BLaER1 treated with 17β-estradiol and CSF1 and Interleukin-3, amounts not matched to agents 10 nM and 100 nM (cell line): ENCODE results near the gene LOXL4.

Experiments
- H3K27ac ChIP-seq, 11 experiments: shearing (Covaris generic); formaldehyde crosslinking; 2 replicates each; pipeline ENCODE4 v1.8.1; 2022
- H3K27me3 ChIP-seq, 11 experiments: shearing (Covaris generic); formaldehyde crosslinking; 2 replicates each; pipeline ENCODE4 v1.8.1; 2022
- H3K36me3 ChIP-seq, 11 experiments: shearing (Covaris generic); formaldehyde crosslinking; 2 replicates each; pipeline ENCODE4 v1.8.1; 2022
- H3K4me1 ChIP-seq, 10 experiments: shearing (Covaris generic); formaldehyde crosslinking; 2 replicates each; pipeline ENCODE4 v1.8.1; 2022
- H3K4me2 ChIP-seq, 11 experiments: shearing (Covaris generic); formaldehyde crosslinking; 2 replicates each; pipeline ENCODE4 v1.8.1; 2022
- H3K4me3 ChIP-seq, 10 experiments: shearing (Covaris generic); formaldehyde crosslinking; 2 replicates each; pipeline ENCODE4 v1.8.1; 2022
- H3K9ac ChIP-seq, 11 experiments: shearing (Covaris generic); formaldehyde crosslinking; 2 replicates each; pipeline ENCODE4 v1.8.1; 2022
- H3K9me3 ChIP-seq, 11 experiments: shearing (Covaris generic); formaldehyde crosslinking; replicated peaks in 1 of 11; 2 replicates each; pipeline ENCODE4 v1.8.1; 2022
- H4K20me1 ChIP-seq, 11 experiments: shearing (Covaris generic); formaldehyde crosslinking; 2 replicates each; pipeline ENCODE4 v1.8.1; 2022
- Cebpa-rat ChIP-seq, 11 experiments: shearing (Covaris generic); IDR thresholded peaks; 2 replicates each; pipeline ENCODE4 v1.8.1; 2022

Gene LOXL4

DNA sequence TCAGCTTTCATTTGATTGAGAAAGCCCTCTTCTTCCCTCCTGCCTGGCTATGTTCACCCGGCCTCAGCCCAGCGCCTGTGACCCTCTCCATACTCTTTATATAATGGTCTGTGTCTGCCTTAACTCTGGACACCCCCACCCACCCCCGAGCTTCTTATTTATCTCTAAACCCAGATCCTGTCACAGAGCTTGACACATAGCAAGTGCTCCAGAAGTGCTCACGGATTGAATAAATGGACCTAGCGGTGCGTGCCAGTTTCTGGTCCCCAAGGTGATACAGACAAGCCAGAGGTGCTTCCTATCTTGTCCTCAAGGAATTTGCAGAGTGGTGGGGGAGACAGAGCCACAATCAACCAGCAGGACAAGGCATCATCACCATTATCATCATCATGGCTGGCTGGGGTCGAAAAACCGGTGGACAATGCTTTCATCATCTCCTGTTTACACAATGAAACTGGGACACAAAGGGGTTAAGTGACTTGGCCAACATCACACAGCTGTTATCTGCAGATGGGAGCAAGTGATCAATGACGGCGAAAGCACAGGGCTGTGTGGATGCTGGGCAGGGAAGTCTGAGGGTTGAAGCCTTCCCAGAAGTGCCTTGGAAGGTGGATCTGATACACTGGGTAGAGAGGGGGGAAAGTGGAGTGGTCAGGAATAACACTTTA, 2.2 kb upstream of the LOXL4 start:
- Histone ChIP-seq H4K20me1 (peaks cover 0 to 5% (median 0%) of the 10 kb centered on the region in 11 experiments; a peak in 1 of 22 replicates), H3K27ac (peak overlapping the region in 2 of 11 experiments; percentile 13 to 29; a peak in 2 of 22 replicates), H3K36me3 (no peaks in the 10 kb centered on the region), H3K27me3 (peaks cover 0 to 32% (median 0%) of the 10 kb centered on the region in 11 experiments; a peak in 6 of 22 replicates), H3K4me2 (peak overlapping the region in 9 of 11 experiments; percentile 70 to 95 (median 89); a peak in 17 of 22 replicates), H3K9ac (peak overlapping the region in 2 of 11 experiments; percentile 29 to 34; a peak in 3 of 22 replicates), H3K4me1 (peaks cover 0 to 73% (median 66%) of the 10 kb centered on the region in 10 experiments; a peak in 19 of 20 replicates), H3K9me3 (no peaks in the 10 kb centered on the region), H3K4me3 (no peak overlapping the region)
- no peak for TF ChIP-seq Cebpa-rat (IDR thresholded peaks at IDR 0.05)

DNA sequence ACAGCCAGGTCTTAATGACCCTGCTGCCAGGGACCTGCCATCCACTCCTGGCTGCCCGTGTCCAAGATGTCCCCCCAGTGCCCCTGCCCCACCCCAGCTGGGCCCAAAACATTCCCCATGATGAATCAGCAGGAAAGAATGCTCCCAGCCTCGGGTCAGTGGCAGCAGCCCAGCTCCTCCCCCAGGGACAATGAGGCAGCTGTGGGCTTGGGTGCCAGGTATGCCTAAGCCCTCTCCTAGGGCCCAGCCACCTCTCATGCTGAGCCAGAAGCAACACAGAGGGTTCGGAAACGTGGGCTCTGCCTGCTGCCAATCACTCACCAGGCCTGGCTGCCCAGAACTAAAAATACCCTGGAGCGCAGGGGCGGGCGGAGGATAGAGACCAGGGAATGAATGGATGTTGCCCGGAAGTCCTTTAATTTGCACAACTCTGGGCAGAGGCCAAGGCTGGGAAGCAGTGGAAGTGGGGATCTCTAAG, 1.5 kb upstream of the LOXL4 start:
- no peak overlapping the region for H3K4me3 ChIP-seq
- no peak for TF ChIP-seq Cebpa-rat (IDR thresholded peaks at IDR 0.05)
- no peaks in the 10 kb centered on the region for H3K36me3 ChIP-seq
- peaks cover 3 to 80% (median 73%) of the 10 kb centered on the region in 10 experiments for H3K4me1 ChIP-seq
- H4K20me1 ChIP-seq, result peaks cover 0 to 5% (median 0%) of the 10 kb centered on the region in 11 experiments; a peak in 1 of 22 replicates
- no peaks in the 10 kb centered on the region for H3K9me3 ChIP-seq
- H3K27me3 ChIP-seq, result peaks cover 0 to 32% (median 0%) of the 10 kb centered on the region in 11 experiments; a peak in 6 of 22 replicates
- peak overlapping the region in 9 of 11 experiments; percentile 70 to 95 (median 89); a peak in 18 of 22 replicates for H3K4me2 ChIP-seq
- peak overlapping the region in 2 of 11 experiments; percentile 13 to 29; a peak in 3 of 22 replicates for H3K27ac ChIP-seq
- peak overlapping the region in 3 of 11 experiments; percentile 10 to 34 (median 29); a peak in 3 of 22 replicates for H3K9ac ChIP-seq

DNA sequence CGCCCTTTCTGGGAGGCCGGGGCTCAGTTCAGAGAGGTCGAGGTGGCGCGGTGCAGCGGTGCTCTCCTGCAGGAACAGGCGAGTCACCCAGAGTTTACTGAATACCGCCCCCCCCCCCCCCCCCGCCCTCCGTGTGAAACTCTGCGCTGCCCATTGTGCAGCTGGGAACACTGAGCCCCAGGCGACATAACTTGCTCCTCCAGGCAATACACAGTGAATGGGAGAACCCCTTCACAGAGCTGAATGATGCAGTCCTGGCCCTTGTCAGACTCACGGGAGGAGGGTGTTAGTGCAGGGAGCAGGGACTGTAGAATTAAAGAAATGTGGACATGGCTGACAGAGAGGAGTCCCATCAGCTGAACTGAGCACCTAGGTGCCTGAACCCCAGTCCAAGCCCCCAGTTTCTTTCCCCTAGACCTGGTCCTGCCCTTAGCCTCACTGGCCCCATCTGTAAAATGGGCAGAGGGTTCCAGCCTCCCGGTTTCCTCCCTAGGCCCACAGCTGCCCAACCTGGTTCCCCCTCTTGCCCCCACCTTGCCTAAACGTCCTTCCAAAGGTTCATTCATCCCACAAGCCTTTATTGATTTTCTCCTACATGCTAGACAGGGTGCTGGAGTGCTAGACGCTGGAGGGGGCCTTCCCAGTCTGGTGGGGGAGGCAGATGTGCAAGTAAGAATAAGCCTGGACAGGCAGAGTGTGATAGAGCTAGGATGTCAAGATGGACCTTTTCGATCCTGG, 869 bp upstream of the LOXL4 start:
- peaks cover 0 to 32% (median 0%) of the 10 kb centered on the region in 11 experiments; a peak in 6 of 22 replicates for H3K27me3 ChIP-seq
- H3K9me3 ChIP-seq, result no peaks in the 10 kb centered on the region
- peaks cover 5 to 87% (median 79%) of the 10 kb centered on the region in 10 experiments for H3K4me1 ChIP-seq
- TF ChIP-seq Cebpa-rat (IDR thresholded peaks at IDR 0.05), result no peak
- H3K4me2 ChIP-seq, result peak overlapping the region; percentile 70 to 95 (median 89)
- H3K9ac ChIP-seq, result peak overlapping the region in 9 of 11 experiments; percentile 41 to 65 (median 58); a peak in 12 of 22 replicates
- H3K36me3 ChIP-seq, result no peaks in the 10 kb centered on the region
- H4K20me1 ChIP-seq, result peaks cover 0 to 5% (median 0%) of the 10 kb centered on the region in 11 experiments; a peak in 1 of 22 replicates
- peak overlapping the region in 2 of 11 experiments; percentile 43 to 48; a peak in 2 of 22 replicates for H3K27ac ChIP-seq
- peak overlapping the region; percentile 43 to 68 (median 54); a peak in 19 of 20 replicates for H3K4me3 ChIP-seq

DNA sequence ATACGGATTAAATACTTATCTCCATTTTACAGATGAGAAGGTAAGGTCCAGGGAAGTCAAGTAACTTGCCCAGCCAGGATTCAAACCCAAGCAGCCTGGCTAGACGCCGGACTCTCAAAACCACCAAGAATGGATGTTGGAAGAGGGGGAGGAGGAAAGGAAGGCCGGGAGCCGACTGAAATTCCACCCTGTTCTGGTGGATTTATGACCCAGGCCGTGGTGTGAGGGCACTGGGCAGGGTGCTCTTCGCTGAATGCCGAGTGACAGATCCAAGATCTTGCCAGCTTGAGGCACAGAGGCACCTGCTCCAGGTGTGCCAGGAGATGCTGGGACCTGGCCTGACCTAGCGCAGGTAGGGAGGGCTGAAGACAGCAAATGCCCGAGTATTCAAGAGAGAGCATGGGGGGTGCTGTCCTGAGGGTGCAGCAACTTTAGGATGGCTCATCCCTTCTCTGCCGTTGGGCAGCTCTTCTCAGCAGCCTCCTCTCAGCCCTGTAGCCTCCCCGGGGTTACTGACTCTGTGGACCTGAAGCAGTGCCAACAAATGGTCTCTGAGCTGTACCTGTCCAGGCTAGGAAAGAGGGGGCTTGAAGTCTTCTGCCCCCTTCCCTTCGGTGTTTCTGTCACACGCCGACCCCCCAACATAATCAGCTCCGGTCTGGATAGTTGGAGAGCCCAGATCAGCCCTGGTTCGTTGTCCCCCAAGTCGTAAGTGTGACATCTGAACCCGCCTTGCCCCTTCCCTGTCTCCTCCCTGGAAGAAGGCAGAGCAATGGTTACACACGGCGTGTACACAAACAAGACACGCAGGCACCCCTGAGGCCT, 713 bp downstream of the LOXL4 start:
- H3K4me2 ChIP-seq, result peak overlapping the region; percentile 70 to 95 (median 89)
- H3K4me3 ChIP-seq, result peak overlapping the region in 9 of 10 experiments; percentile 46 to 68 (median 56); a peak in 17 of 20 replicates
- H3K27ac ChIP-seq, result peak overlapping the region in 8 of 11 experiments; percentile 39 to 66 (median 54); a peak in 15 of 22 replicates
- peaks cover 0 to 5% (median 0%) of the 10 kb centered on the region in 11 experiments; a peak in 1 of 22 replicates for H4K20me1 ChIP-seq
- H3K9ac ChIP-seq, result peak overlapping the region; percentile 49 to 73 (median 70); a peak in 18 of 22 replicates
- TF ChIP-seq Cebpa-rat (IDR thresholded peaks at IDR 0.05), result no peak
- H3K36me3 ChIP-seq, result no peaks in the 10 kb centered on the region
- peaks cover 0 to 7% (median 0%) of the 10 kb centered on the region in 11 experiments; a peak in 2 of 22 replicates for H3K9me3 ChIP-seq
- H3K27me3 ChIP-seq, result peaks cover 0 to 32% (median 0%) of the 10 kb centered on the region in 11 experiments; a peak in 6 of 22 replicates
- peaks cover 5 to 83% (median 79%) of the 10 kb centered on the region in 10 experiments for H3K4me1 ChIP-seq

- Histone ChIP-seq H4K20me1 (peaks cover 0 to 5% (median 0%) of the 10 kb centered on the region in 11 experiments; a peak in 1 of 22 replicates), H3K4me2 (peak overlapping the region in 10 of 11 experiments; percentile 29 to 95 (median 72); a peak in 18 of 22 replicates), H3K9me3 (peaks cover 0 to 7% (median 0%) of the 10 kb centered on the region in 11 experiments; a peak in 2 of 22 replicates), H3K27me3 (peaks cover 0 to 32% (median 0%) of the 10 kb centered on the region in 11 experiments; a peak in 6 of 22 replicates), H3K9ac (peak overlapping the region in 1 of 11 experiments; percentile 1; a peak in 2 of 22 replicates), H3K27ac (no peak overlapping the region), H3K4me1 (peaks cover 5 to 90% (median 83%) of the 10 kb centered on the region in 10 experiments), H3K4me3 (no peak overlapping the region), H3K36me3 (no peaks in the 10 kb centered on the region)
- TF ChIP-seq Cebpa-rat (IDR thresholded peaks at IDR 0.05), result no peak
Observed at GRCh38 chr10:98266647-98267046, 1.3 kb downstream of the LOXL4 start.

- Histone ChIP-seq H4K20me1 (no peaks in the 10 kb centered on the region), H3K4me2 (peak overlapping the region in 10 of 11 experiments; percentile 29 to 91 (median 68); a peak in 20 of 22 replicates), H3K36me3 (no peaks in the 10 kb centered on the region), H3K27ac (peak overlapping the region in 1 of 11 experiments; percentile 0; a peak in 2 of 22 replicates), H3K27me3 (peaks cover 0 to 32% (median 0%) of the 10 kb centered on the region in 11 experiments; a peak in 6 of 22 replicates), H3K9ac (peak overlapping the region in 1 of 11 experiments; percentile 1; a peak in 2 of 22 replicates), H3K4me1 (peaks cover 10 to 97% (median 89%) of the 10 kb centered on the region in 10 experiments), H3K4me3 (no peak overlapping the region), H3K9me3 (peaks cover 0 to 7% (median 0%) of the 10 kb centered on the region in 11 experiments; a peak in 2 of 22 replicates)
- TF ChIP-seq Cebpa-rat (IDR thresholded peaks at IDR 0.05), result no peak
Observed at GRCh38 chr10:98265403-98266378, 2.3 kb downstream of the LOXL4 start.
